ENCODE measurements around the gene ROS1.
"Not testable (repeated sequence)": the region's sequence is repeated elsewhere in the genome, so short reads cannot be mapped to it uniquely, and the experiment has no call there.

The ROS1 gene

GRCh38 chr6:117262799-117263198 lies 162.9 kb downstream of the ROS1 start:
- no peaks in the 10 kb centered on the region for H3K9me3 ChIP-seq (ENCODE audit: insufficient read depth, low read length)
- no peak overlapping the region for H3K4me3 ChIP-seq (ENCODE audit: insufficient read length, low read depth)
- H3K4me1 ChIP-seq (ENCODE audit: insufficient read depth, insufficient read length), result no peaks in the 10 kb centered on the region
- H3K27me3 ChIP-seq (ENCODE audit: insufficient read depth, insufficient read length), result peaks cover 59% of the 10 kb centered on the region
- DNase-seq (ENCODE audit: low read depth, low spot score), result no peak
- no peak overlapping the region for H3K9ac ChIP-seq (ENCODE audit: insufficient read length, low read depth)
- TF ChIP-seq YY1 (IDR thresholded peaks at IDR 0.05; ENCODE audit: insufficient read depth, insufficient read length) (no peak), ZNF274 (IDR thresholded peaks at IDR 0.05; ENCODE audit: low read depth, low read length) (no peak), SUZ12 (IDR thresholded peaks at IDR 0.05; ENCODE audit: extremely low read depth, insufficient read depth, insufficient read length) (no peak)
- H3K36me3 ChIP-seq (ENCODE audit: insufficient read depth, insufficient read length, low read length), result no peaks in the 10 kb centered on the region

GRCh38 chr6:117253785-117254184 lies 172.0 kb downstream of the ROS1 start:
- Histone ChIP-seq H3K4me1 (ENCODE audit: insufficient read depth, insufficient read length) (no peaks in the 10 kb centered on the region), H3K9ac (ENCODE audit: insufficient read length, low read depth) (no peak overlapping the region), H3K27me3 (ENCODE audit: insufficient read depth, insufficient read length) (no peaks in the 10 kb centered on the region), H3K4me3 (ENCODE audit: insufficient read length, low read depth) (no peak overlapping the region), H3K9me3 (ENCODE audit: insufficient read depth, low read length) (no peaks in the 10 kb centered on the region), H3K36me3 (ENCODE audit: insufficient read depth, insufficient read length, low read length) (no peaks in the 10 kb centered on the region)
- DNase-seq (ENCODE audit: low read depth, low spot score), result no peak
- TF ChIP-seq YY1 (IDR thresholded peaks at IDR 0.05; ENCODE audit: insufficient read depth, insufficient read length), result no peak
- no peak for TF ChIP-seq ZNF274 (IDR thresholded peaks at IDR 0.05; ENCODE audit: low read depth, low read length)

- DNase-seq (ENCODE audit: low read depth, low spot score); H3K4me1 ChIP-seq (ENCODE audit: insufficient read depth, insufficient read length); H3K36me3 ChIP-seq (ENCODE audit: insufficient read depth, insufficient read length, low read length); H3K9ac ChIP-seq (ENCODE audit: insufficient read length, low read depth); H3K27me3 ChIP-seq (ENCODE audit: insufficient read depth, insufficient read length); H3K9me3 ChIP-seq (ENCODE audit: insufficient read depth, low read length): not testable (repeated sequence)
- H3K4me3 ChIP-seq (ENCODE audit: insufficient read length, low read depth), result peak overlapping the region; percentile 21
These were observed 180.8 kb downstream of the ROS1 start for GRCh38 chr6:117244979-117245378.

- not testable (repeated sequence) for H3K4me1 ChIP-seq (ENCODE audit: insufficient read depth, insufficient read length); H3K9ac ChIP-seq (ENCODE audit: insufficient read length, low read depth); H3K36me3 ChIP-seq (ENCODE audit: insufficient read depth, insufficient read length, low read length); DNase-seq (ENCODE audit: low read depth, low spot score); H3K9me3 ChIP-seq (ENCODE audit: insufficient read depth, low read length); H3K27me3 ChIP-seq (ENCODE audit: insufficient read depth, insufficient read length)
- peak overlapping the region; percentile 21 for H3K4me3 ChIP-seq (ENCODE audit: insufficient read length, low read depth)
These were observed 181.2 kb downstream of the ROS1 start for GRCh38 chr6:117244571-117244970.

Measured in NT2/D1 (cell line).